SK-N-SH treated with all-trans-retinoic acid at 6 μM for 48 hours (cell line): ENCODE measurements around the gene CDKN2AIP.

Source experiments
- CREB5 ChIP-seq: fragments of 250-450 bp; sonication (Bioruptor Pico); IDR thresholded peaks from 2 replicates; pipeline ENCODE4 v1.5.1; 2020; ENCODE audit warnings: low read depth, mild to moderate bottlenecking, moderate library complexity
- ESRRG ChIP-seq: fragments of 250-450 bp; sonication (Bioruptor Pico); IDR thresholded peaks from 2 replicates; pipeline ENCODE4 v1.6.1; 2021; ENCODE audit warnings: mild to moderate bottlenecking
- ISL1 ChIP-seq: fragments of 250-450 bp; sonication (Bioruptor Pico); IDR thresholded peaks from 2 replicates; pipeline ENCODE4 v2.1.2; 2022; ENCODE audit warnings: mild to moderate bottlenecking, moderate library complexity
- OSR1 ChIP-seq: fragments of 250-450 bp; sonication (Bioruptor Pico); IDR thresholded peaks from 2 replicates; pipeline ENCODE4 v1.8.0; 2022; ENCODE audit warnings: moderate library complexity, mild to moderate bottlenecking, inconsistent platforms
- POU6F1 ChIP-seq: fragments of 250-450 bp; sonication (Bioruptor Pico); IDR thresholded peaks from 2 replicates; pipeline ENCODE4 v1.8.0; 2021; ENCODE audit warnings: low read depth, mild to moderate bottlenecking, moderate library complexity, borderline replicate concordance
- PPARA ChIP-seq: fragments of 250-450 bp; sonication (Bioruptor Pico); IDR thresholded peaks from 2 replicates; pipeline ENCODE4 v1.5.0; 2020; ENCODE audit warnings: mild to moderate bottlenecking, borderline replicate concordance
- RARB ChIP-seq: fragments of 250-450 bp; sonication (Bioruptor Pico); IDR thresholded peaks from 2 replicates; pipeline ENCODE4 v1.8.0; 2021; ENCODE audit warnings: mild to moderate bottlenecking, moderate library complexity
- SNAI2 ChIP-seq: fragments of 250-450 bp; sonication (Bioruptor Pico); IDR thresholded peaks from 2 replicates; pipeline ENCODE4 v1.5.0; 2020; ENCODE audit warnings: mild to moderate bottlenecking, moderate library complexity
- ZFP3 ChIP-seq: fragments of 250-450 bp; sonication (Bioruptor Pico); IDR thresholded peaks from 2 replicates; pipeline ENCODE4 v1.5.0; 2020; ENCODE audit warnings: mild to moderate bottlenecking, moderate library complexity
- ZFP30 ChIP-seq: fragments of 450-650 bp; formaldehyde crosslinking; IDR thresholded peaks from 2 replicates; pipeline ENCODE4 v1.5.0; 2022; ENCODE audit warnings: mild to moderate bottlenecking, moderate library complexity
- TF ChIP-seq, protein P1 (sequence below): fragments of 250-450 bp; sonication (Bioruptor Pico); IDR thresholded peaks from 2 replicates; pipeline ENCODE4 v1.8.0; 2020; ENCODE audit warnings: mild to moderate bottlenecking, moderate library complexity, borderline replicate concordance
- TF ChIP-seq, protein P2 (sequence below): fragments of 250-450 bp; sonication (Bioruptor Pico); IDR thresholded peaks from 2 replicates; pipeline ENCODE4 v1.5.1; 2021; ENCODE audit warnings: mild to moderate bottlenecking, moderate library complexity

GRCh38 chr4:183434264-183434663 is 10.2 kb upstream of the CDKN2AIP start:
- TF ChIP-seq, protein P1, sequence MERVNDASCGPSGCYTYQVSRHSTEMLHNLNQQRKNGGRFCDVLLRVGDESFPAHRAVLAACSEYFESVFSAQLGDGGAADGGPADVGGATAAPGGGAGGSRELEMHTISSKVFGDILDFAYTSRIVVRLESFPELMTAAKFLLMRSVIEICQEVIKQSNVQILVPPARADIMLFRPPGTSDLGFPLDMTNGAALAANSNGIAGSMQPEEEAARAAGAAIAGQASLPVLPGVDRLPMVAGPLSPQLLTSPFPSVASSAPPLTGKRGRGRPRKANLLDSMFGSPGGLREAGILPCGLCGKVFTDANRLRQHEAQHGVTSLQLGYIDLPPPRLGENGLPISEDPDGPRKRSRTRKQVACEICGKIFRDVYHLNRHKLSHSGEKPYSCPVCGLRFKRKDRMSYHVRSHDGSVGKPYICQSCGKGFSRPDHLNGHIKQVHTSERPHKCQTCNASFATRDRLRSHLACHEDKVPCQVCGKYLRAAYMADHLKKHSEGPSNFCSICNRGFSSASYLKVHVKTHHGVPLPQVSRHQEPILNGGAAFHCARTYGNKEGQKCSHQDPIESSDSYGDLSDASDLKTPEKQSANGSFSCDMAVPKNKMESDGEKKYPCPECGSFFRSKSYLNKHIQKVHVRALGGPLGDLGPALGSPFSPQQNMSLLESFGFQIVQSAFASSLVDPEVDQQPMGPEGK (CRISPR knock-in tag) = no peak
- no peak for TF ChIP-seq ESRRG (CRISPR knock-in tag)
- TF ChIP-seq POU6F1 (CRISPR knock-in tag) = no peak
- no peak for TF ChIP-seq CREB5 (CRISPR knock-in tag)
- TF ChIP-seq PPARA (CRISPR knock-in tag) = no peak
- no peak for TF ChIP-seq ZFP3 (CRISPR knock-in tag)
- no peak for TF ChIP-seq RARB (CRISPR knock-in tag)
- TF ChIP-seq, protein P2, sequence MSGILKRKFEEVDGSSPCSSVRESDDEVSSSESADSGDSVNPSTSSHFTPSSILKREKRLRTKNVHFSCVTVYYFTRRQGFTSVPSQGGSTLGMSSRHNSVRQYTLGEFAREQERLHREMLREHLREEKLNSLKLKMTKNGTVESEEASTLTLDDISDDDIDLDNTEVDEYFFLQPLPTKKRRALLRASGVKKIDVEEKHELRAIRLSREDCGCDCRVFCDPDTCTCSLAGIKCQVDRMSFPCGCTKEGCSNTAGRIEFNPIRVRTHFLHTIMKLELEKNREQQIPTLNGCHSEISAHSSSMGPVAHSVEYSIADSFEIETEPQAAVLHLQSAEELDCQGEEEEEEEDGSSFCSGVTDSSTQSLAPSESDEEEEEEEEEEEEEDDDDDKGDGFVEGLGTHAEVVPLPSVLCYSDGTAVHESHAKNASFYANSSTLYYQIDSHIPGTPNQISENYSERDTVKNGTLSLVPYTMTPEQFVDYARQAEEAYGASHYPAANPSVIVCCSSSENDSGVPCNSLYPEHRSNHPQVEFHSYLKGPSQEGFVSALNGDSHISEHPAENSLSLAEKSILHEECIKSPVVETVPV (CRISPR knock-in tag) = no peak
- TF ChIP-seq OSR1 (CRISPR knock-in tag) = no peak
- no peak for TF ChIP-seq ISL1 (CRISPR knock-in tag)
- no peak for TF ChIP-seq SNAI2 (CRISPR knock-in tag)
- no peak for TF ChIP-seq ZFP30 (CRISPR knock-in tag)
